Astrocyte of the spinal cord (primary cell): ENCODE results near the gene SCGB1C2.

Experiments
- DNase-seq: peaks from one replicate; pipeline ENCODE4 v3.0.0; 2011; ENCODE audit warnings: low read depth, low spot score
- H3K4me3 ChIP-seq: 2 replicates; pipeline ENCODE4 v1.5.1; 2011; ENCODE audit warnings: low read depth, mild to moderate bottlenecking, low read length, moderate library complexity
- in situ Hi-C: cut with HindIII; loops from 2 replicates; pipeline ENCODE4 v1.10.0; 2017; ENCODE audit warnings: low sequenced_read_pairs
- TF ChIP-seq, protein P1 (sequence below): IDR thresholded peaks from 2 replicates; pipeline ENCODE4 v1.5.1; 2012; ENCODE audit warnings: low read depth, mild to moderate bottlenecking, low read length, inconsistent platforms

SCGB1C2 gene

DNA sequence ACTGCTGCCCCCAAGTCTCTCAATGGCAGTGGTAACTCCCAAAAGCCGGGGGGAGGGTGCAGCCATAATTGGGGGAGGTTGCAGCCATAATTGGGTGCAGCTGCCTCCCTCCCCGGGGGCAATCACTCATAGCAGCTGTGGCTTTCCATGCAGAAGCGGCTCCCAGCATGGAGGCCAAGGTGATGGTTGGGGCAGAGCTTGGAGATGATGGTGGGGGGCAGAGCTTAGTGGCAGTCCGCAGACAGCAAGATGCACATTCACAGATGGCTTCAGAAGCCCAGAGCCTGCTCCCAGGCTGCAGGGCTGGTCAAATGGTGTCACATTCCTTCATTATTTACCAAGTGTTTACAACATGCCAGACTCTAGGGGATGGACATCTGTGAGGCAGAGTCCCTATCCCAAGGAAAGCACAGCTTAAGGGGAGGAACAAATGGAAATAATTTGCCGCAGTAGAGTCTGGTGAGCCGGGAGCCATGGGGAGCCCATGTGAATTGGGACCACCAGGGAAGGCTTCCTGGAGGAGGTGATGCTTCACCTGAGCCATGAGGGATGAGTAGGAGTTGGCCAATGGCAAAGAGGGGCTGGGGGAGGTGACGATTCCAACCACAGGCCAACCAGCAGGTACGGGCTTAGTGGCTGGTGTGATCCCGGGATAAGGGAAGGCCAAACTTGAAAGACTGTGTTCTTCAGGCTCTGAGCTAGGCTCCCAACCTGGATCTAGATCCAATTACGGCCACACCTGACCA is 36.0 kb downstream of the SCGB1C2 start:
- H3K4me3 ChIP-seq = no peak overlapping the region
- no peak for DNase-seq
- TF ChIP-seq, protein P1, sequence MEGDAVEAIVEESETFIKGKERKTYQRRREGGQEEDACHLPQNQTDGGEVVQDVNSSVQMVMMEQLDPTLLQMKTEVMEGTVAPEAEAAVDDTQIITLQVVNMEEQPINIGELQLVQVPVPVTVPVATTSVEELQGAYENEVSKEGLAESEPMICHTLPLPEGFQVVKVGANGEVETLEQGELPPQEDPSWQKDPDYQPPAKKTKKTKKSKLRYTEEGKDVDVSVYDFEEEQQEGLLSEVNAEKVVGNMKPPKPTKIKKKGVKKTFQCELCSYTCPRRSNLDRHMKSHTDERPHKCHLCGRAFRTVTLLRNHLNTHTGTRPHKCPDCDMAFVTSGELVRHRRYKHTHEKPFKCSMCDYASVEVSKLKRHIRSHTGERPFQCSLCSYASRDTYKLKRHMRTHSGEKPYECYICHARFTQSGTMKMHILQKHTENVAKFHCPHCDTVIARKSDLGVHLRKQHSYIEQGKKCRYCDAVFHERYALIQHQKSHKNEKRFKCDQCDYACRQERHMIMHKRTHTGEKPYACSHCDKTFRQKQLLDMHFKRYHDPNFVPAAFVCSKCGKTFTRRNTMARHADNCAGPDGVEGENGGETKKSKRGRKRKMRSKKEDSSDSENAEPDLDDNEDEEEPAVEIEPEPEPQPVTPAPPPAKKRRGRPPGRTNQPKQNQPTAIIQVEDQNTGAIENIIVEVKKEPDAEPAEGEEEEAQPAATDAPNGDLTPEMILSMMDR = no peak
- in situ Hi-C loops = no loop called here

DNA sequence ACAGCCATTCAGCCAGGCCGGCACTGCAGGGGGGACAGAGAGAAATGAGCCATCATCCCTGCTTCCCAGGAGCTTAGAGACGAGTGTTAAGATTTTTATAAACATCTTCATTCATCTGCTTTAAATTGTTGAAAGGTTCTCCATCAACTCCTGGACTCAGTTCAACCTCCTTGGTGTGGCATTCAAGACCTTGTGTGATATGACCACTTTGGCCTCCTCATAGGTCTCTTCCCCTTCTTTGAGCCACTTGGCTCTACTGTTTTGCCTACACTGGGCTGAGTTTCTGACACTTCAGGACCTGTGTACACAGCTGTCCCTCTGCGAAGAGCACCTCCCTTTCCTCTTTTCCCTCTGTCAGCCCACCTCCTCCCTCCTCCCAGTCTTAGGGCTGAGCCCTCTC is 39.8 kb downstream of the SCGB1C2 start:
- no peak for DNase-seq
- TF ChIP-seq, protein P1 = no peak
- in situ Hi-C loops = no loop called here
- H3K4me3 ChIP-seq = no peak overlapping the region

GRCh38 chr17:177762-178161 is 40.4 kb downstream of the SCGB1C2 start:
- TF ChIP-seq, protein P1 = no peak
- DNase-seq = no peak
- no peak overlapping the region for H3K4me3 ChIP-seq
- in situ Hi-C loops = no loop called here

DNA sequence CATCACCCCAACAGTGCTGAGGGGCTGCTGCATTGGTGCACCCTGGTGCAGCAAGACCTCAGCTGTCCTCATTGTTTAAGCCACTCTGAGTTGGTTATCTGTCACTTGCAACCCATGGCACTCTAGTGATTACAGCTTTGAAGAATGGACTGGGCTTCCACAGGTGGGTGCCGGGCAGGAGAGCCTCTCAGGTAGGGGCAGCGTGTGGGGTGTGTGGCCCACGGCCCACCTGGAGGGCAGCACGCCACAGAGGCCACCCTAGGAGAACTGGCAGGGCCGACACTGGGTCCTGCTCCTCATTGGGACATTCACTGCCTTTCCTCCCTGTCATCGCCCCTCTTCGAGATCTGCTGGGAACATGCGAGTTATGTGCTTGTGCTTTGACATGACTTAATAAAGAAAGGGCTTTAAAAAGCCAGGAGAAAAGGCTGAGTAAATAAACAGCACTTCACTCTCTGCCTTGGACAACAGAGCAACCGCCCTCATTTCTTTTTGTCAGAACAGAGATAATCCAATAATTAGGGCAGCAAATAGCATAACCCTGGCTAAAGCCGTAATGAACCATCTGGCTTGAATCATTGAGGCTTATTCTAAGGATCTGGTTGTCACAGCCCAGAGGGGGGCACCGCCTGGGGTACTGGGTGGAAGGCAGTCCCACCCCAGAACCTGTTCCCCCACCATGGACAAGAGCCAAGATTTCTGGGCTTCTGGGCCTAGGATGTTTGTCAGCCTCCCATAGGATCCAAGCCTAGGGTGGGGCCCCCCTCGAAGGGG is 41.1 kb downstream of the SCGB1C2 start:
- H3K4me3 ChIP-seq = no peak overlapping the region
- in situ Hi-C loops = no loop called here
- TF ChIP-seq, protein P1 = no peak
- no peak for DNase-seq

- DNase-seq = no peak
- TF ChIP-seq, protein P1 = no peak
- in situ Hi-C loops = no loop called here
- no peak overlapping the region for H3K4me3 ChIP-seq
These were observed 41.7 kb downstream of the SCGB1C2 start for GRCh38 chr17:179066-179432.

DNA sequence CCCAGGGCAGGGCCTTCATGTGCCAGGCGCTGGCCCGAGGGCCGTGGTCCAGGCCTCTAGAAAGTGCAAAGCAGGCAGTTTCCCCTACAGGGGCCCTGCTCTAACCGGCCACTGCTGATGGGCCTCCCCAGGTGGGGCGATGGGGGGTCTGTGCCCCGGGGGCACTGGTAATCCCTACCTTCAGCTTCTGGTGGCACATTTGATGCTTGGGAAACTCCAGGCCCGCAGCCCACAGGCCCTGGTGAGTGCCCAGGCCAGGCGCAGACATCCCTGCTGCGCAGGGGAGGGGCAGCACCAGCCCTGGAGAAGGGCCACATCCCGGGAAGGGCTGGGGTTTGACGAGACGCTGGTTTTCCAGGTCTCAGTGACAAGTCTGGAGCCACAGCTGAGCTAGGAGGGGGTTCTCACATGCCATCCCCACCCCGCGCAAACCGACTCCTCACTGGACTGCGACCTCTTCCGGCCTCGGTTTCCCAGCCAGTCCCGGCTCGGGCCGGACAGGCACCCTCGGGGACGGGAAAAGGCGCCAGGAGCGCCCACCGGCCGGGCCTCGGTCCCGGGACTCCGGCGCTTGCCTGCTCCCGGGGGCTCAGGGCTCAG is 42.5 kb downstream of the SCGB1C2 start:
- in situ Hi-C loops = no loop called here
- no peak overlapping the region for H3K4me3 ChIP-seq
- DNase-seq = no peak
- TF ChIP-seq, protein P1 = no peak
